ENCODE results near the gene EEA1.

DNA sequence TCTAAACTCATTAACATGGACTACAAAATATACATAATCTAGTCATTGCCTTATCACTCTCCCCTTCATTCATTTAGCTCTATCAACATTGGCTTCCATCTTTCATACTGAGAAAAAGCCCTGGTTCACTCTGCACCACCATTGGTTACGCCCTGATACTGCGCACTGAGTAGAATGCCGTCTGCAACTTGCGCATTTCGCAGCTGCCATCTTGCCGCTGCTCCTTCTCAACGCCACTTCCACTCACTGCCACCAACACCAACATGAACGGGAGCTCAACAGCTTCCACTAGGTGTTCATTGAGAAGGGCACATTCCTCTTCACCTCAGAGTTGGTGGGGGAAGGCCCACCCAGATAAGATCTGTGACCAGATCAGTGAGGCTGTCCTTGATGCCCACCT lies 71.3 kb downstream of the EEA1 start:
- TF ChIP-seq CTCF (IDR thresholded peaks at IDR 0.05 in 2 of 3, conservative IDR thresholded peaks at IDR 0.05 in 1 of 3; ENCODE audit: control insufficient read depth in 2 of 3, extremely low read depth in 1 of 3, insufficient read depth in 1 of 3, low read depth in 3 of 3, low read length in 3 of 3) (no peak), REST (IDR thresholded peaks at IDR 0.05; ENCODE audit: low read depth, low read length) (no peak), RAD21 (IDR thresholded peaks at IDR 0.05; ENCODE audit: insufficient read depth, low read depth, low read length) (no peak), ZZZ3 (IDR thresholded peaks at IDR 0.05; ENCODE audit: control insufficient read depth, insufficient read length, low read depth) (no peak), CEBPB (IDR thresholded peaks at IDR 0.05; ENCODE audit: borderline replicate concordance in 1 of 2, low read depth in 2 of 2, low read length in 2 of 2) (no peak), EP300 (IDR thresholded peaks at IDR 0.05; ENCODE audit: borderline replicate concordance in 1 of 2, control insufficient read depth in 1 of 2, low read depth in 2 of 2, low read length in 2 of 2) (no peak), BHLHE40 (IDR thresholded peaks at IDR 0.05; ENCODE audit: borderline replicate concordance in 1 of 2, low read depth in 2 of 2, low read length in 1 of 2) (no peak), POLR2AphosphoS5 (IDR thresholded peaks at IDR 0.05; ENCODE audit: low read length) (no peak), RCOR1 (conservative IDR thresholded peaks at IDR 0.05; ENCODE audit: low read depth, low read length) (no peak), POLR2A (IDR thresholded peaks at IDR 0.05; ENCODE audit: low read depth, low read length) (no peak), RFX5 (IDR thresholded peaks at IDR 0.05; ENCODE audit: low read depth, low read length) (no peak), ZNF207 (IDR thresholded peaks at IDR 0.05; ENCODE audit: borderline replicate concordance) (no peak), ZBTB11 (CRISPR knock-in tag; IDR thresholded peaks at IDR 0.05) (no peak), SMC3 (IDR thresholded peaks at IDR 0.05; ENCODE audit: borderline replicate concordance, low read length) (no peak)
